ENCODE data around the gene MAD1L1. TPM values are rescaled to one million over a fixed set of nuclear protein-coding genes. Genes with fewer than 3 reads are reported as not detected.

Gene MAD1L1
- total RNA-seq, 1 donor from 2014 or later = 54.0 TPM

GRCh38 chr7:1785839-1786238 lies 446.9 kb downstream of the MAD1L1 start:
- peaks cover 7% of the 10 kb centered on the region for H3K9me3 Mint-ChIP-seq
- peaks cover 3% of the 10 kb centered on the region for H3K27me3 Mint-ChIP-seq
- no peaks in the 10 kb centered on the region for H3K36me3 Mint-ChIP-seq (ENCODE audit: low read depth)
- no peaks in the 10 kb centered on the region for H3K4me1 Mint-ChIP-seq
- intact Hi-C loops (cut with micrococcal nuclease) = no loop called here
- DNase-seq = no peak
- no peak overlapping the region for H3K4me3 Mint-ChIP-seq
- H3K27ac Mint-ChIP-seq = no peak overlapping the region

DNA sequence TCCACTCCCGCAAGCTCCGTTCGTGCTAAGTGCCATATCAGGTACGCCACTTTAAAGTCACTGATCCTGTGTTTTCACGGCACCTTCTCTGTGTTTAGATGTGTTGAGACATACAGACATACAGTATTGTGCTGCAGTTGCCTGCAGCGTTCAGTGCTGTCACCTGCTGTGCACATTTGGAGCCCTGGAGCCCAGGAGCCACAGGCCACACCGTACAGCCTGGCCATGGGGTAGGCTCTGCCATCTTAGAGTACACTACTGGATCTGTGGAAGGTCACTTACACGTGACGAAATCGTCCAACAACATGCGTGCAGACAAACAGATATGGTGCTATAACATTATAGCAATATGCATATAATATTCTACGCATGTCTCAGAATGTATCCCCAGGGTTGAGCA lies 451.4 kb downstream of the MAD1L1 start:
- H3K4me3 Mint-ChIP-seq = no peak overlapping the region
- intact Hi-C loops (cut with micrococcal nuclease) = no loop called here

GRCh38 chr7:1779445-1779844 lies 453.3 kb downstream of the MAD1L1 start:
- DNase-seq = no peak
- H3K27ac Mint-ChIP-seq = no peak overlapping the region

More for the DNA sequence above, 451.4 kb downstream of the MAD1L1 start:
- Mint-ChIP-seq H3K36me3 (ENCODE audit: low read depth) (no peaks in the 10 kb centered on the region), H3K4me1 (no peaks in the 10 kb centered on the region), H3K27me3 (peaks cover 3% of the 10 kb centered on the region), H3K9me3 (peaks cover 14% of the 10 kb centered on the region), H3K27ac (no peak overlapping the region)
- no peak for DNase-seq

DNA sequence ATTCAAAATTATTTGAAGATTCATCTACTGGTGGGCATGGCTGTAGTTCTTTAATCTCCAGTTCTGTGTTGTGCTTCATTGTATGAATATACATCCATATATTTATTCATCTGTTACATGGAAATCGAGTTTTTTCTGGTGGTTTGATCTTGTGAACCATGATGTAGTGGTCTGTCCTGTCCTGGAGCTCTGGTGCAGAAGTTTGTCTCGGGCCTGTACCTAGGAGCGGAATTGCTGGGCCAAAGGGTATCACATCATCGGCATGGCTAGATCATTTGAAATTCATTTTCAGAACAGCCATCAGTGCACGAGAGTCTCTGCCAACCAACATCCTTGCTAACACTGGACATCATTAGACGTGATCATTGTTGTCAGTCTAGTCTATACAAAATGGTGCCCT lies 455.6 kb downstream of the MAD1L1 start:
- H3K36me3 Mint-ChIP-seq (ENCODE audit: low read depth) = no peaks in the 10 kb centered on the region
- DNase-seq = no peak
- no peak overlapping the region for H3K27ac Mint-ChIP-seq
- H3K9me3 Mint-ChIP-seq = peaks cover 16% of the 10 kb centered on the region
- peaks cover 1% of the 10 kb centered on the region for H3K27me3 Mint-ChIP-seq
- H3K4me1 Mint-ChIP-seq = no peaks in the 10 kb centered on the region
- H3K4me3 Mint-ChIP-seq = no peak overlapping the region
- intact Hi-C loops (cut with micrococcal nuclease) = no loop called here

More at GRCh38 chr7:1779445-1779844, 453.3 kb downstream of the MAD1L1 start:
- no peaks in the 10 kb centered on the region for H3K36me3 Mint-ChIP-seq (ENCODE audit: low read depth)
- intact Hi-C loops (cut with micrococcal nuclease) = no loop called here
- H3K4me3 Mint-ChIP-seq = no peak overlapping the region
- H3K4me1 Mint-ChIP-seq = no peaks in the 10 kb centered on the region
- peaks cover 7% of the 10 kb centered on the region for H3K9me3 Mint-ChIP-seq
- peaks cover 3% of the 10 kb centered on the region for H3K27me3 Mint-ChIP-seq

DNA sequence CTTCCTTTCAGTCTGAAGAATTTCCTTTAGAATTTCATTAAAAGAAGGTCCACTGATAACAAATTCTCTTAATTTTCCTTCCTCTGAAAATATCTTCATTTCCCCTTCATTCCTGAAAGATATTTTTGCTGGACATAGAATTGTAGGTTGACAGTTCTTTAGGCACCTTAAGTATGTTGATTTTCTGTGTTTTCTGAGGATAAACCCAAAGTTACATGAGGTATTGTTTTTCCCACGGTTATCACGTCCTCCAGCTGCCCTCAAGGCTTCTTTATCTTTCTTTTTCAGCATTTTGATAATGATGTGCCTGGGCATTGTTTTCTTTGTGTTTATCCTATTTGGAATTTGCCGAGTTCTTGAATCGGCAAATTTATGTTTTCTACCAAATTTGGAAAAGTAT lies 457.4 kb downstream of the MAD1L1 start:
- Mint-ChIP-seq H3K4me3 (no peak overlapping the region), H3K27ac (no peak overlapping the region), H3K36me3 (ENCODE audit: low read depth) (no peaks in the 10 kb centered on the region), H3K27me3 (peaks cover 1% of the 10 kb centered on the region), H3K4me1 (no peaks in the 10 kb centered on the region), H3K9me3 (peaks cover 16% of the 10 kb centered on the region)
- no peak for DNase-seq
- intact Hi-C loops (cut with micrococcal nuclease) = no loop called here

- Mint-ChIP-seq H3K27ac (no peak overlapping the region), H3K4me3 (no peak overlapping the region), H3K27me3 (no peaks in the 10 kb centered on the region), H3K4me1 (no peaks in the 10 kb centered on the region), H3K36me3 (ENCODE audit: low read depth) (no peaks in the 10 kb centered on the region), H3K9me3 (peaks cover 12% of the 10 kb centered on the region)
- DNase-seq = no peak
- intact Hi-C loops (cut with micrococcal nuclease) = no loop called here
Measured at GRCh38 chr7:1770331-1770730, 462.4 kb downstream of the MAD1L1 start.

DNA sequence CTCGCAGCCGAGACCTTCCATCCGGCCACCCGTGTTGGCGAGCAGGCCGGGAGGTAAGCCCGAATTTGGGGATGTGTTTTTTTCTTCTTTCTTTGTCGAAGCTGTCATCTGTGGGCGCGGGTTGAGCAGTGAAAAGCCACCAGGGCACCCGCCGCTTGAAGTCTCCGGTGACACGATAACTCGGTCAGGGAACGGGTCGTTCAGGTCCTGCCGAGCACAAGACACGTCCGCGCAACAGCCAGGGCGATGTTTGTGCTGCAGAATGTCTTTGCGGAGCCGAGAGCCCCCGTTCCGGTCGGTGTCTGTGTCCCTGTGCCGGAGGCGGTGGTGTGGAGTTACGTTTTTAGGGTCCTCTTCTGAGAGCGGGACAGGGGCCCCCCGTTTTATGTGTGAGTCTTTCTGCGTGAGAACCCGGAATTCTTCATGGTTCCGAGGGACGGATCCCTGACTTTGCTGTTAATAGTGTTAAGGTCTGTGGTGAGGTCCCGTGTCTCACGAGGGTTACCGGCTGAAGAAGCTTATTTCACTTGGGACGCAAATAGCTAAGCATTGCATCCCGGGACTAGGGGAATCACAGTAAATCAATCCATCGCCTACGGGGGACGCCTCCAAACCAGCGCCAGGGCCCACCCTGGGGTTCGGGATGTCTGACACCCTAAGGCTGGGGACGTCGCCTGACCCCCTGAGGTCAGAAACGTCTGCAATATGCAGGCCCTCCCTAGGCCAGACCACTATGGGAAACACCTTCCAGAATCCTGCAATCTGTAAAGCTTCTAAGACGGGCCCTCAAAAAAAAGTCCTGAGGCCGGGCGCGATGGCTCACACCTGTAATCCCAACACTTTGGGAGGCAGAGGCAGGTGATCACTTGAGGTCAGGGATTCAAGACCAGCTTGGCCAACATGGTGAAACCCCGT lies 463.2 kb downstream of the MAD1L1 start:
- H3K9me3 Mint-ChIP-seq = peaks cover 12% of the 10 kb centered on the region
- no peaks in the 10 kb centered on the region for H3K27me3 Mint-ChIP-seq
- no peak overlapping the region for H3K4me3 Mint-ChIP-seq
- H3K27ac Mint-ChIP-seq = no peak overlapping the region
- no peak for DNase-seq
- no peaks in the 10 kb centered on the region for H3K4me1 Mint-ChIP-seq
- no peaks in the 10 kb centered on the region for H3K36me3 Mint-ChIP-seq (ENCODE audit: low read depth)
- intact Hi-C loops (cut with micrococcal nuclease) = no loop called here

DNA sequence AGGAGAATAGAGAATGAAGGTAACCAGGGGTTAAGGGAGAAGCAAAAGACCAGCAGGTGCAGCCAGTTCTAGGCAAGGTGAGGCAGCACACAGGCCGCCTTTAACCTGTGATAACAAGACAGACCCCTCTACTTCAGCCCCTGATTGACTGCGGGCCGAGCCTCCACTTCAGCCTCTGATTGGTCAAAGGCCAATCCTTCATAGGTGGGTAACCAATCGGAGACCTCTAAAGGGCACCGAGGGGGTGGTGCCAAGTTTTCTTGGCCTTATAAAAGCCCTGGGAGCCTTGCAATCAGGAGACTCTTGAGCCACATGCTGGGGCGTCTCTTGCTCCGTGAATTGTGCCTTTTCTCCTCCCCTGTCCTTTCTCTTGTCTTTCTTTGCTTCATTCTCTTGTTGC lies 463.9 kb downstream of the MAD1L1 start:
- Mint-ChIP-seq H3K4me1 (no peaks in the 10 kb centered on the region), H3K27me3 (no peaks in the 10 kb centered on the region), H3K36me3 (ENCODE audit: low read depth) (no peaks in the 10 kb centered on the region), H3K9me3 (peaks cover 9% of the 10 kb centered on the region), H3K27ac (no peak overlapping the region), H3K4me3 (no peak overlapping the region)
- intact Hi-C loops (cut with micrococcal nuclease) = no loop called here
- DNase-seq = no peak

- intact Hi-C loops (cut with micrococcal nuclease) = no loop called here
- Mint-ChIP-seq H3K9me3 (peaks cover 4% of the 10 kb centered on the region), H3K27ac (no peak overlapping the region), H3K4me1 (no peaks in the 10 kb centered on the region), H3K4me3 (no peak overlapping the region), H3K27me3 (no peaks in the 10 kb centered on the region), H3K36me3 (ENCODE audit: low read depth) (no peaks in the 10 kb centered on the region)
- DNase-seq = no peak
Measured at GRCh38 chr7:1767524-1767923, 465.2 kb downstream of the MAD1L1 start.

Other genes starting within 250 kb of the MAD1L1 start
- gene MRM2, start 9.3 kb upstream of the MAD1L1 start, total RNA-seq = 47.2 and 47.9 TPM in 2 replicates
- gene NUDT1, start 9.3 kb upstream of the MAD1L1 start, total RNA-seq = 69.9 and 81.6 TPM in 2 replicates
- gene SNX8, start 81.5 kb upstream of the MAD1L1 start, total RNA-seq = 42.2 and 42.4 TPM in 2 replicates
- gene EIF3B, start 121.9 kb upstream of the MAD1L1 start, total RNA-seq = 284 TPM in 2 replicates
- 5.8 and 6.4 TPM in 2 replicates for gene CHST12, start 170.7 kb upstream of the MAD1L1 start, total RNA-seq
- gene GRIFIN, start 243.5 kb upstream of the MAD1L1 start, total RNA-seq = not detected in 2 replicates